Measurements from ENCODE around the gene DPP7.

The DPP7 gene

GRCh38 chr9:137087409-137087925 lies 27.1 kb downstream of the DPP7 start:
- Histone ChIP-seq H3K36me3 (ENCODE audit: insufficient read depth, low read length) (no peaks in the 10 kb centered on the region), H3K9ac (ENCODE audit: low read depth, low read length, poor library complexity, severe bottlenecking) (peak overlapping the region; percentile 92), H3K4me1 (ENCODE audit: insufficient read depth, low read length, poor library complexity, severe bottlenecking) (peaks cover 20% of the 10 kb centered on the region), H3K4me2 (ENCODE audit: low read depth, low read length, poor library complexity, severe bottlenecking) (peak overlapping the region; percentile 85), H4K20me1 (ENCODE audit: insufficient read depth, low read length, poor library complexity, severe bottlenecking) (no peaks in the 10 kb centered on the region), H3K79me2 (ENCODE audit: insufficient read depth, low read length) (peaks cover 39% of the 10 kb centered on the region), H3K27me3 (ENCODE audit: insufficient read depth, low read length, poor library complexity, severe bottlenecking) (no peaks in the 10 kb centered on the region), H3F3A (ENCODE audit: low read depth) (no peaks in the 10 kb centered on the region), H3K4me3 (ENCODE audit: low read length, poor library complexity, severe bottlenecking) (peak overlapping the region; percentile 88), H3K9me3 (ENCODE audit: insufficient read depth, low read depth, low read length) (no peaks in the 10 kb centered on the region), H2AFZ (ENCODE audit: low read length) (peak overlapping the region; percentile 87), H3K9me2 (replicated peaks; ENCODE audit: low read depth, low read length) (no peaks in the 10 kb centered on the region)
- no peak for TF ChIP-seq EZH2phosphoT487 (IDR thresholded peaks at IDR 0.05; ENCODE audit: borderline replicate concordance)
- TF ChIP-seq CTCF (conservative IDR thresholded peaks at IDR 0.05; ENCODE audit: low read length), result no peak

GRCh38 chr9:137086531-137087408 lies 27.8 kb downstream of the DPP7 start, which contains the start of gene MAN1B1:
MAN1B1 (plus strand) TSS chr9:137086985; CDS start chr9:137087000, 15 bp downstream.
- no peak for TF ChIP-seq CTCF (conservative IDR thresholded peaks at IDR 0.05; ENCODE audit: low read length)
- no peak for TF ChIP-seq EZH2phosphoT487 (IDR thresholded peaks at IDR 0.05; ENCODE audit: borderline replicate concordance)
- Histone ChIP-seq H3K36me3 (ENCODE audit: insufficient read depth, low read length) (no peaks in the 10 kb centered on the region), H3F3A (ENCODE audit: low read depth) (no peaks in the 10 kb centered on the region), H3K9me2 (replicated peaks; ENCODE audit: low read depth, low read length) (no peaks in the 10 kb centered on the region), H3K79me2 (ENCODE audit: insufficient read depth, low read length) (peaks cover 39% of the 10 kb centered on the region), H3K4me1 (ENCODE audit: insufficient read depth, low read length, poor library complexity, severe bottlenecking) (peaks cover 20% of the 10 kb centered on the region), H3K9me3 (ENCODE audit: insufficient read depth, low read depth, low read length) (no peaks in the 10 kb centered on the region), H3K27me3 (ENCODE audit: insufficient read depth, low read length, poor library complexity, severe bottlenecking) (no peaks in the 10 kb centered on the region), H3K4me2 (ENCODE audit: low read depth, low read length, poor library complexity, severe bottlenecking) (peak within 1 kb of the TSS; percentile 86), H3K4me3 (ENCODE audit: low read length, poor library complexity, severe bottlenecking) (peak within 1 kb of the TSS; percentile 88), H3K9ac (ENCODE audit: low read depth, low read length, poor library complexity, severe bottlenecking) (peak within 1 kb of the TSS; percentile 92), H2AFZ (ENCODE audit: low read length) (peak within 1 kb of the TSS; percentile 87), H4K20me1 (ENCODE audit: insufficient read depth, low read length, poor library complexity, severe bottlenecking) (no peaks in the 10 kb centered on the region)

- H2AFZ ChIP-seq (ENCODE audit: low read length), result peak overlapping the region; percentile 77
- H3K9ac ChIP-seq (ENCODE audit: low read depth, low read length, poor library complexity, severe bottlenecking), result peak overlapping the region; percentile 77
- peak overlapping the region; percentile 86 for H3K4me2 ChIP-seq (ENCODE audit: low read depth, low read length, poor library complexity, severe bottlenecking)
- no peaks in the 10 kb centered on the region for H3K9me3 ChIP-seq (ENCODE audit: insufficient read depth, low read depth, low read length)
- H3K9me2 ChIP-seq (replicated peaks; ENCODE audit: low read depth, low read length), result no peaks in the 10 kb centered on the region
- peak overlapping the region; percentile 88 for H3K4me3 ChIP-seq (ENCODE audit: low read length, poor library complexity, severe bottlenecking)
- H3K79me2 ChIP-seq (ENCODE audit: insufficient read depth, low read length), result peaks cover 37% of the 10 kb centered on the region
- H3K36me3 ChIP-seq (ENCODE audit: insufficient read depth, low read length), result no peaks in the 10 kb centered on the region
- H4K20me1 ChIP-seq (ENCODE audit: insufficient read depth, low read length, poor library complexity, severe bottlenecking), result no peaks in the 10 kb centered on the region
- H3F3A ChIP-seq (ENCODE audit: low read depth), result no peaks in the 10 kb centered on the region
- peaks cover 20% of the 10 kb centered on the region for H3K4me1 ChIP-seq (ENCODE audit: insufficient read depth, low read length, poor library complexity, severe bottlenecking)
- no peaks in the 10 kb centered on the region for H3K27me3 ChIP-seq (ENCODE audit: insufficient read depth, low read length, poor library complexity, severe bottlenecking)
- TF ChIP-seq CTCF (conservative IDR thresholded peaks at IDR 0.05; ENCODE audit: low read length), result no peak
- TF ChIP-seq EZH2phosphoT487 (IDR thresholded peaks at IDR 0.05; ENCODE audit: borderline replicate concordance), result no peak
Measured at GRCh38 chr9:137085920-137086530, 28.5 kb downstream of the DPP7 start.

All from Loucy (cell line).